Tibial nerve (tissue), 3 donors: Measurements from ENCODE around the gene ILDR1.

ENCODE experiments used
- POLR2A ChIP-seq, 2 donors: fragments of 450-650 bp; IDR thresholded peaks; one replicate each; pipeline ENCODE4 v1.6.1; 2017; ENCODE audit warnings: antibody characterized with exemption in 2 of 2, mild to moderate bottlenecking in 2 of 2, moderate library complexity in 2 of 2
- TF ChIP-seq, protein P1 (sequence below), 5 experiments: fragments of 200-600 bp in 3 of 5; fragments of 450-650 bp in 2 of 5; sonication (generic) in 3 of 5; IDR thresholded peaks; one replicate each; pipeline ENCODE4 v1.5.1; 2016 to 2019; ENCODE audit warnings: antibody characterized with exemption in 5 of 5, mild to moderate bottlenecking in 3 of 5, moderate library complexity in 2 of 5

DNA sequence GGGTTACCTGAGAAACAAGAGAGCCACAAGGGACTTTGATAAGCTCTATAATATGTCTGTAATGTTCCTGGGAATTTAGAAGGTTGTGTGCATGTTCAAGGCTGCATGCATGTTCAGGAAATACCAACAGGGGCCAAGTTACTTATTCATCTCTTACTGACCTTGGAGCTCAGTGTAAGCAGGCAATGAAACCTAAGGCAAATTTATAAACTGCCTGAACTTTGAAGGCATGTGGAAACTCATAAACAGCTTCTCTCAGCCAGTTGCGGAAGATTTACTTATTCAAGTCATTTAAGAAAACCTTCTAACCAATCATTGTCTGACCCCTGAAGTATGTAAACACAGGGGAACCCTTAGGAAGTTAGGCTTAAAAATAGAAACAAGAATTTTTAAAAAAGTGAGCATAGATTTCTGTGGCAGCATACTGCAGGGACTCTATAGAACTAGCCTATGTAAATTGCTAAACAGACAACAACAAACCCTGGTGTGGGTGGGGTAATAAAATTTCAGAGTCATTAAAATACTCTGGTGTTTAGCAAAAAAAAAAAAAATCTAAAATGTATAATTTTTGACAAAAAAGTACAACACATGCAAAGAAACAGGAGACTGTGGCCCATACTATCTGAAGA lies 70.6 kb downstream of the ILDR1 start:
- TF ChIP-seq, protein P1, sequence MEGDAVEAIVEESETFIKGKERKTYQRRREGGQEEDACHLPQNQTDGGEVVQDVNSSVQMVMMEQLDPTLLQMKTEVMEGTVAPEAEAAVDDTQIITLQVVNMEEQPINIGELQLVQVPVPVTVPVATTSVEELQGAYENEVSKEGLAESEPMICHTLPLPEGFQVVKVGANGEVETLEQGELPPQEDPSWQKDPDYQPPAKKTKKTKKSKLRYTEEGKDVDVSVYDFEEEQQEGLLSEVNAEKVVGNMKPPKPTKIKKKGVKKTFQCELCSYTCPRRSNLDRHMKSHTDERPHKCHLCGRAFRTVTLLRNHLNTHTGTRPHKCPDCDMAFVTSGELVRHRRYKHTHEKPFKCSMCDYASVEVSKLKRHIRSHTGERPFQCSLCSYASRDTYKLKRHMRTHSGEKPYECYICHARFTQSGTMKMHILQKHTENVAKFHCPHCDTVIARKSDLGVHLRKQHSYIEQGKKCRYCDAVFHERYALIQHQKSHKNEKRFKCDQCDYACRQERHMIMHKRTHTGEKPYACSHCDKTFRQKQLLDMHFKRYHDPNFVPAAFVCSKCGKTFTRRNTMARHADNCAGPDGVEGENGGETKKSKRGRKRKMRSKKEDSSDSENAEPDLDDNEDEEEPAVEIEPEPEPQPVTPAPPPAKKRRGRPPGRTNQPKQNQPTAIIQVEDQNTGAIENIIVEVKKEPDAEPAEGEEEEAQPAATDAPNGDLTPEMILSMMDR (IDR thresholded peaks at IDR 0.05) = no peak
- TF ChIP-seq POLR2A (IDR thresholded peaks at IDR 0.05) = no peak
